Thoracic aorta (tissue), 2 donors: ENCODE results near the gene VIPR2. TPM values are rescaled to one million over a fixed set of nuclear protein-coding genes. Genes with fewer than 3 reads are reported as not detected.
A peak's percentile ranks its signal among the peaks of the same experiment; 100 is the strongest.

Source experiments
- ATAC-seq: fragments of 150-250 bp; one replicate; pipeline ENCODE4 v1.8.0; 2017; ENCODE audit warnings: low read depth; ENCODE audit not compliant: insufficient number of reproducible peaks, low FRiP score
- DNase-seq: peaks from one replicate; pipeline ENCODE4 v3.0.0-alpha.2; 2020; ENCODE audit warnings: low spot score
- H3K27ac ChIP-seq, 2 donors: fragments of 200-600 bp; sonication (generic); 1 replicate in 1 of 2; 2 replicates in 1 of 2; pipeline ENCODE4 v1.5.1; 2016; ENCODE audit warnings: mild to moderate bottlenecking in 2 of 2, moderate library complexity in 2 of 2
- H3K27me3 ChIP-seq: fragments of 200-600 bp; sonication (generic); replicated peaks from 2 replicates; pipeline ENCODE4 v1.6.0; 2016; ENCODE audit warnings: mild to moderate bottlenecking; ENCODE audit not compliant: insufficient read depth
- H3K36me3 ChIP-seq: fragments of 200-600 bp; sonication (generic); one replicate; pipeline ENCODE4 v1.5.1; 2016
- H3K4me1 ChIP-seq, 2 donors: fragments of 200-600 bp; sonication (generic); 1 replicate in 1 of 2; 2 replicates in 1 of 2; pipeline versions ENCODE4 v1.5.1 to v1.6.0; 2016; ENCODE audit warnings: low read depth in 2 of 2, mild to moderate bottlenecking in 1 of 2; ENCODE audit not compliant: control insufficient read depth in 1 of 2
- H3K4me3 ChIP-seq: fragments of 200-600 bp; sonication (generic); 2 replicates; pipeline ENCODE4 v1.5.1; 2016; ENCODE audit warnings: mild to moderate bottlenecking
- H3K9me3 ChIP-seq: fragments of 200-600 bp; sonication (generic); 2 replicates; pipeline ENCODE4 v1.5.1; 2016
- CTCF ChIP-seq: fragments of 200-600 bp; sonication (generic); IDR thresholded peaks from one replicate; pipeline ENCODE4 v1.5.1; 2019; ENCODE audit warnings: antibody characterized with exemption
- total RNA-seq, 2 donors: library from RNA; depleted of rRNA; stranded (reverse); fragments of >200 nt; gene quantifications; one replicate each; pipeline versions ENCODE4 v1.1.0 to v1.2.3, GENCODE V29; 2016

VIPR2 gene
- total RNA-seq, 2 donors from 2014 or later, result 18.3 to 29.5 TPM

GRCh38 chr7:159030490-159031134 is 114.1 kb downstream of the VIPR2 start:
- Histone ChIP-seq H3K27me3 (no peaks in the 10 kb centered on the region), H3K9me3 (no peaks in the 10 kb centered on the region), H3K36me3 (peaks cover 3% of the 10 kb centered on the region), H3K27ac (peak overlapping the region; percentile 88 to 96), H3K4me3 (peak overlapping the region; percentile 78), H3K4me1 (peaks cover 3 to 18% of the 10 kb centered on the region in 2 donors)
- DNase-seq, result no peak
- peak; percentile 61 for TF ChIP-seq CTCF
- ATAC-seq, result peak; percentile 53

- Histone ChIP-seq H3K27me3 (no peaks in the 10 kb centered on the region), H3K4me1 (peaks cover 3 to 18% of the 10 kb centered on the region in 2 donors), H3K36me3 (no peaks in the 10 kb centered on the region), H3K9me3 (no peaks in the 10 kb centered on the region), H3K27ac (peak overlapping the region in 1 of 2 donors; percentile 88), H3K4me3 (no peak overlapping the region)
- ATAC-seq, result no peak
- no peak for DNase-seq
- TF ChIP-seq CTCF, result no peak
Measured at GRCh38 chr7:159028508-159029401, 115.9 kb downstream of the VIPR2 start.

GRCh38 chr7:159027789-159028507 is 116.7 kb downstream of the VIPR2 start:
- Histone ChIP-seq H3K4me1 (peaks cover 3 to 18% of the 10 kb centered on the region in 2 donors), H3K27ac (no peak overlapping the region), H3K9me3 (no peaks in the 10 kb centered on the region), H3K27me3 (no peaks in the 10 kb centered on the region), H3K4me3 (no peak overlapping the region), H3K36me3 (no peaks in the 10 kb centered on the region)
- DNase-seq, result no peak
- ATAC-seq, result no peak
- no peak for TF ChIP-seq CTCF

- Histone ChIP-seq H3K27me3 (no peaks in the 10 kb centered on the region), H3K27ac (no peak overlapping the region), H3K4me1 (peaks cover 2 to 16% of the 10 kb centered on the region in 2 donors), H3K4me3 (no peak overlapping the region), H3K36me3 (no peaks in the 10 kb centered on the region), H3K9me3 (no peaks in the 10 kb centered on the region)
- ATAC-seq, result no peak
- no peak for DNase-seq
- TF ChIP-seq CTCF, result no peak
Measured at GRCh38 chr7:159027056-159027788, 117.4 kb downstream of the VIPR2 start.
